HCT116 (cell line): Measurements from ENCODE around the gene TMEM109. TPM values are rescaled to one million over a fixed set of nuclear protein-coding genes. Genes with fewer than 3 reads are reported as not detected.
"Not testable (repeated sequence)": the region's sequence is repeated elsewhere in the genome, so short reads cannot be mapped to it uniquely, and the experiment has no call there.

Experiments
- ATAC-seq: fragments of 200-7000 bp; cut with Tn5 transposase; 2 replicates; pipeline ENCODE4 v1.9.1; 2020; ENCODE audit warnings: mild to moderate bottlenecking, moderate library complexity
- BruUV-seq: library from RNA; stranded (reverse); fragments of 400-500 nt; replicated peaks from 2 replicates; lab custom pipeline; 2021; lab: Mats Ljungman, UMichigan
- CTCF ChIA-PET: fragments of 300-600 bp; sonication (Branson Sonifier 250); formaldehyde crosslinking; loops from one replicate; lab custom pipeline; 2021; ENCODE audit warnings: antibody characterized with exemption; lab: Charles Lee
- POLR2A ChIA-PET: fragments of 300-600, 350-600 bp; sonication (Branson Sonifier 250); formaldehyde crosslinking; loops from one replicate; lab custom pipeline; 2021; ENCODE audit warnings: antibody characterized with exemption; lab: Charles Lee
- RAD21 ChIA-PET, 2 experiments: fragments of 300-600 bp; sonication (Branson Sonifier 250); formaldehyde crosslinking; loops; one replicate each; lab custom pipeline; 2023; ENCODE audit warnings: low total read pairs in 2 of 2; ENCODE audit not compliant: uncharacterized antibody in 2 of 2, unreplicated experiment in 2 of 2, low non-redundant PET in 1 of 2; lab: Charles Lee
- DNase-seq: peaks from one replicate; pipeline ENCODE4 v3.0.0-alpha.2; 2010; ENCODE audit warnings: low read depth, low spot score
- H2AFZ ChIP-seq: fragments of 200-600 bp; shearing (Covaris generic), sonication (generic); 2 replicates; pipeline ENCODE4 v1.6.1; 2017; ENCODE audit warnings: low read depth, mixed run types, mixed read lengths, antibody characterized with exemption, low read length; ENCODE audit not compliant: poor library complexity, severe bottlenecking
- H3K27ac ChIP-seq: 2 replicates; pipeline ENCODE4 v1.5.1; 2012; ENCODE audit warnings: low read depth, low read length
- H3K27me3 ChIP-seq: fragments of 200-600 bp; sonication (generic); 2 replicates; pipeline ENCODE4 v1.6.1; 2016; ENCODE audit warnings: mixed run types, low read length, mixed read lengths; ENCODE audit not compliant: insufficient read depth
- H3K36me3 ChIP-seq, 2 experiments: fragments of 200-500 bp in 1 of 2; fragments of 200-600 bp in 1 of 2; sonication (Bioruptor generic) in 1 of 2; sonication (generic) in 1 of 2; 2 replicates each; pipeline versions ENCODE4 v1.5.1 to v1.6.1; 2014 to 2016; ENCODE audit warnings: low read length in 2 of 2, inconsistent platforms in 1 of 2, mixed read lengths in 1 of 2, mixed run types in 1 of 2; ENCODE audit not compliant: insufficient read depth in 2 of 2, control insufficient read depth in 1 of 2
- H3K4me1 ChIP-seq, 2 experiments: fragments of 200-600 bp in 1 of 2; sonication (generic) in 1 of 2; 2 replicates each; pipeline versions ENCODE4 v1.5.1 to v1.6.1; 2012 to 2017; ENCODE audit warnings: low read length in 2 of 2, inconsistent platforms in 1 of 2, mild to moderate bottlenecking in 1 of 2, mixed read lengths in 1 of 2, mixed run types in 1 of 2, moderate library complexity in 1 of 2; ENCODE audit not compliant: insufficient read depth in 2 of 2, control insufficient read depth in 1 of 2
- H3K4me2 ChIP-seq: fragments of 200-600 bp; sonication (generic); 2 replicates; pipeline ENCODE4 v1.6.1; 2017; ENCODE audit warnings: mixed run types, low read length, mixed read lengths
- H3K4me3 ChIP-seq, 2 experiments: fragments of 200-600 bp in 1 of 2; sonication (generic) in 1 of 2; replicated peaks in 1 of 2; 2 replicates each; pipeline ENCODE4 v1.5.1; 2011 to 2016; ENCODE audit warnings: low read length in 2 of 2, control low read depth in 1 of 2, low read depth in 1 of 2, mild to moderate bottlenecking in 1 of 2, mixed read lengths in 1 of 2, mixed run types in 1 of 2
- H3K79me2 ChIP-seq: fragments of 200-600 bp; sonication (generic); 2 replicates; pipeline ENCODE4 v1.6.1; 2017; ENCODE audit warnings: mild to moderate bottlenecking, mixed run types, low read length, moderate library complexity, mixed read lengths; ENCODE audit not compliant: insufficient read depth
- H3K9ac ChIP-seq: fragments of 200-600 bp; sonication (generic); 2 replicates; pipeline ENCODE4 v1.6.1; 2016; ENCODE audit warnings: low read length, mixed read lengths
- H3K9me2 ChIP-seq: fragments of 200-600 bp; sonication (generic), shearing (Covaris generic); 2 replicates; pipeline ENCODE4 v1.6.1; 2017; ENCODE audit warnings: mixed run types, mild to moderate bottlenecking, moderate library complexity; ENCODE audit not compliant: insufficient read depth
- H3K9me3 ChIP-seq, 2 experiments: fragments of 200-500 bp in 1 of 2; fragments of 200-600 bp in 1 of 2; sonication (Bioruptor generic) in 1 of 2; sonication (generic) in 1 of 2; 2 replicates each; pipeline ENCODE4 v1.6.1; 2014 to 2017; ENCODE audit warnings: low read length in 2 of 2, mixed read lengths in 2 of 2, inconsistent platforms in 1 of 2, low read depth in 1 of 2, mild to moderate bottlenecking in 1 of 2, mixed run types in 1 of 2, moderate library complexity in 1 of 2; ENCODE audit not compliant: control insufficient read depth in 1 of 2, insufficient read depth in 1 of 2
- H4K20me1 ChIP-seq: fragments of 200-600 bp; sonication (generic), shearing (Covaris generic); 2 replicates; pipeline ENCODE4 v1.6.1; 2017; ENCODE audit warnings: mixed run types, mild to moderate bottlenecking, moderate library complexity; ENCODE audit not compliant: insufficient read depth
- CBX3 ChIP-seq: IDR thresholded peaks from 2 replicates; pipeline ENCODE4 v1.6.1; 2012; ENCODE audit warnings: low read depth
- CTCF ChIP-seq, 3 experiments: fragments of 200-600 bp in 1 of 3; sonication (generic) in 1 of 3; IDR thresholded peaks in 2 of 3; conservative IDR thresholded peaks in 1 of 3; 2 replicates each; pipeline ENCODE4 v1.5.1; 2012 to 2017; ENCODE audit warnings: low read depth in 2 of 3, low read length in 2 of 3, antibody characterized with exemption in 1 of 3, borderline replicate concordance in 1 of 3, control low read depth in 1 of 3, mild to moderate bottlenecking in 1 of 3, mixed read lengths in 1 of 3, mixed run types in 1 of 3, moderate library complexity in 1 of 3; ENCODE audit not compliant: insufficient read depth in 1 of 3
- ELF1 ChIP-seq: IDR thresholded peaks from 2 replicates; pipeline ENCODE4 v1.6.1; 2012; ENCODE audit warnings: low read depth, borderline replicate concordance
- JUND ChIP-seq: IDR thresholded peaks from 2 replicates; pipeline ENCODE4 v1.6.1; 2012
- POLR2A ChIP-seq: IDR thresholded peaks from 2 replicates; pipeline ENCODE4 v1.7.0; 2011; ENCODE audit warnings: borderline replicate concordance; ENCODE audit not compliant: insufficient read depth, insufficient read length; ENCODE audit errors: extremely low read depth
- RAD21 ChIP-seq: IDR thresholded peaks from 2 replicates; pipeline ENCODE4 v1.6.1; 2012; ENCODE audit warnings: low read depth, mild to moderate bottlenecking
- SIN3A ChIP-seq: IDR thresholded peaks from 2 replicates; pipeline ENCODE4 v1.6.1; 2012; ENCODE audit warnings: low read depth
- SP1 ChIP-seq: IDR thresholded peaks from 2 replicates; pipeline ENCODE4 v1.6.1; 2012; ENCODE audit warnings: low read depth
- intact Hi-C: fragments of 100-400 bp; cut with micrococcal nuclease; formaldehyde crosslinking; loops from 2 replicates; pipeline ENCODE4 v1.10.0; 2022
- total RNA-seq: library from RNA; stranded (reverse); gene quantifications from one replicate; pipeline ENCODE4 v1.2.1, GENCODE V29; 2021; ENCODE audit not compliant: unreplicated experiment

Gene TMEM109
- total RNA-seq, 1 experiment from 2014 or later = 44.4 TPM

GRCh38 chr11:60908803-60909202 is 5.2 kb upstream of the TMEM109 start:
- Histone ChIP-seq H3K4me1 (peaks cover 16 to 29% of the 10 kb centered on the region in 2 experiments), H3K36me3 (peaks cover 0 to 1% of the 10 kb centered on the region in 2 experiments; a peak in 1 of 4 replicates), H3K4me3 (no peak overlapping the region), H3K9ac (no peak overlapping the region), H2AFZ (no peak overlapping the region), H4K20me1 (no peaks in the 10 kb centered on the region), H3K27me3 (no peaks in the 10 kb centered on the region), H3K9me3 (no peaks in the 10 kb centered on the region), H3K79me2 (peaks cover 26% of the 10 kb centered on the region), H3K9me2 (no peaks in the 10 kb centered on the region), H3K27ac (no peak overlapping the region), H3K4me2 (no peak overlapping the region)
- no peak for DNase-seq
- ATAC-seq = no peak
- BruUV-seq = no TSS peak
- ChIA-PET POLR2A (no interaction called here), CTCF (no interaction called here), RAD21 (no interaction called here)
- intact Hi-C loops = no loop called here
- no peak for TF ChIP-seq SIN3A

GRCh38 chr11:60909680-60910280 is 4.2 kb upstream of the TMEM109 start:
- BruUV-seq, H3K4me3 ChIP-seq, H3K9me2 ChIP-seq, H3K4me2 ChIP-seq, H3K36me3 ChIP-seq, POLR2A ChIA-PET, H3K9ac ChIP-seq, H3K27ac ChIP-seq, H3K27me3 ChIP-seq, DNase-seq, H2AFZ ChIP-seq, RAD21 ChIA-PET, H4K20me1 ChIP-seq, ATAC-seq, CTCF ChIA-PET, H3K9me3 ChIP-seq: not testable (repeated sequence)
- peaks cover 12 to 35% of the 10 kb centered on the region in 2 experiments for H3K4me1 ChIP-seq
- intact Hi-C loops = loop anchor here (10.0 kb wide), 1 partner anchor 275 kb away; no protein-coding TSS in a partner anchor
- peaks cover 22% of the 10 kb centered on the region for H3K79me2 ChIP-seq

GRCh38 chr11:60910281-60910687 is 3.7 kb upstream of the TMEM109 start:
- Histone ChIP-seq H3K27me3 (no peaks in the 10 kb centered on the region), H2AFZ (no peak overlapping the region), H3K27ac (no peak overlapping the region), H3K36me3 (no peaks in the 10 kb centered on the region), H3K9me3 (no peaks in the 10 kb centered on the region), H3K4me2 (no peak overlapping the region), H4K20me1 (no peaks in the 10 kb centered on the region), H3K9me2 (no peaks in the 10 kb centered on the region), H3K9ac (no peak overlapping the region), H3K79me2 (peaks cover 22% of the 10 kb centered on the region), H3K4me1 (peaks cover 9 to 35% of the 10 kb centered on the region in 2 experiments), H3K4me3 (no peak overlapping the region)
- no peak for DNase-seq
- ATAC-seq = no peak
- ChIA-PET CTCF (no interaction called here), RAD21 (no interaction called here), POLR2A (no interaction called here)
- intact Hi-C loops = loop anchor here (10.0 kb wide), 1 partner anchor 275 kb away; no protein-coding TSS in a partner anchor
- BruUV-seq = no TSS peak
- TF ChIP-seq SP1 = no peak
- TF ChIP-seq CBX3 = no peak
- no peak for TF ChIP-seq ELF1
- TF ChIP-seq POLR2A = no peak
- TF ChIP-seq RAD21 = no peak
- no peak for TF ChIP-seq CTCF (IDR thresholded peaks at IDR 0.05 in 2 of 3, conservative IDR thresholded peaks at IDR 0.05 in 1 of 3; ENCODE audit: borderline replicate concordance in 1 of 3, insufficient read depth in 1 of 3, low read depth in 2 of 3, low read length in 2 of 3)
- TF ChIP-seq JUND = no peak
